ENCODE data around the gene WDR6. TPM values are rescaled to one million over a fixed set of nuclear protein-coding genes. Genes with fewer than 3 reads are reported as not detected.
A peak's percentile ranks its signal among the peaks of the same experiment; 100 is the strongest.

Gene WDR6
- total and polyA plus RNA-seq, 9 of the 15 experiments (the other 6 are each of a cell fraction or from before 2014, with no cell fraction given) = 8.9 to 90.6 (median 44.7) TPM

- TF ChIP-seq, protein P1, sequence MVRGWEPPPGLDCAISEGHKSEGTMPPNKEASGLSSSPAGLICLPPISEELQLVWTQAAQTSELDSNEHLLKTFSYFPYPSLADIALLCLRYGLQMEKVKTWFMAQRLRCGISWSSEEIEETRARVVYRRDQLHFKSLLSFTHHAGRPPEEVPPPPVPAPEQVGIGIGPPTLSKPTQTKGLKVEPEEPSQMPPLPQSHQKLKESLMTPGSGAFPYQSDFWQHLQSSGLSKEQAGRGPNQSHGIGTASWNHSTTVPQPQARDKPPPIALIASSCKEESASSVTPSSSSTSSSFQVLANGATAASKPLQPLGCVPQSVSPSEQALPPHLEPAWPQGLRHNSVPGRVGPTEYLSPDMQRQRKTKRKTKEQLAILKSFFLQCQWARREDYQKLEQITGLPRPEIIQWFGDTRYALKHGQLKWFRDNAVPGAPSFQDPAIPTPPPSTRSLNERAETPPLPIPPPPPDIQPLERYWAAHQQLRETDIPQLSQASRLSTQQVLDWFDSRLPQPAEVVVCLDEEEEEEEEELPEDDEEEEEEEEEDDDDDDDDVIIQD (CRISPR knock-in tag; IDR thresholded peaks at IDR 0.05) = no peak
- no peak for TF ChIP-seq ELF4 (CRISPR knock-in tag; IDR thresholded peaks at IDR 0.05)
- TF ChIP-seq MNT (conservative IDR thresholded peaks at IDR 0.05) = peak in 1 of 2 experiments; percentile 30; a peak in 2 of 4 replicates
- peak; percentile 90 for TF ChIP-seq CREM (IDR thresholded peaks at IDR 0.05; ENCODE audit: low read depth)
- TF ChIP-seq POLR2AphosphoS2 (IDR thresholded peaks at IDR 0.05; ENCODE audit: low read length) = peak; percentile 6; the same call in 1 of the 2 replicates
- no peak for TF ChIP-seq CC2D1A (IDR thresholded peaks at IDR 0.05)
- no peak for TF ChIP-seq RFX1 (IDR thresholded peaks at IDR 0.05)
- no peak for TF ChIP-seq ZNF668 (CRISPR knock-in tag; IDR thresholded peaks at IDR 0.05)
- TF ChIP-seq C11orf30 (IDR thresholded peaks at IDR 0.05; ENCODE audit: low read depth) = peak; percentile 90
- no peak for TF ChIP-seq NR4A1 (CRISPR knock-in tag; IDR thresholded peaks at IDR 0.05)
- no peak for TF ChIP-seq NR4A1 (tag; IDR thresholded peaks at IDR 0.05)
- no peak for TF ChIP-seq CBX5 (IDR thresholded peaks at IDR 0.05; ENCODE audit: borderline replicate concordance, low read depth)
- no peak for TF ChIP-seq NCOA6 (IDR thresholded peaks at IDR 0.05)
- TF ChIP-seq RBM34 (IDR thresholded peaks at IDR 0.05; ENCODE audit: borderline replicate concordance, insufficient read depth, low read length) = 0 out of 2 replicates have a peak, but pooled peaks have one; percentile 28
- TF ChIP-seq, protein P2, sequence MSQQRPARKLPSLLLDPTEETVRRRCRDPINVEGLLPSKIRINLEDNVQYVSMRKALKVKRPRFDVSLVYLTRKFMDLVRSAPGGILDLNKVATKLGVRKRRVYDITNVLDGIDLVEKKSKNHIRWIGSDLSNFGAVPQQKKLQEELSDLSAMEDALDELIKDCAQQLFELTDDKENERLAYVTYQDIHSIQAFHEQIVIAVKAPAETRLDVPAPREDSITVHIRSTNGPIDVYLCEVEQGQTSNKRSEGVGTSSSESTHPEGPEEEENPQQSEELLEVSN (IDR thresholded peaks at IDR 0.05; ENCODE audit: borderline replicate concordance in 1 of 2, extremely low read depth in 1 of 2, insufficient read depth in 1 of 2, insufficient read length in 1 of 2, low read depth in 1 of 2, low read length in 1 of 2, poor library complexity in 1 of 2, severe bottlenecking in 1 of 2) = peak; percentile 51 to 54
- peak; percentile 37; the same call in 1 of the 2 replicates for TF ChIP-seq L3MBTL2 (IDR thresholded peaks at IDR 0.05)
- TF ChIP-seq SMARCE1 (IDR thresholded peaks at IDR 0.05) = no peak
- TF ChIP-seq ID3 (CRISPR knock-in tag; IDR thresholded peaks at IDR 0.05) = no peak
- no peak for TF ChIP-seq ID3 (tag; IDR thresholded peaks at IDR 0.05)
- TF ChIP-seq ZBTB8A (IDR thresholded peaks at IDR 0.05; ENCODE audit: partially characterized antibody) = no peak
- no peak for TF ChIP-seq BMI1 (IDR thresholded peaks at IDR 0.05; ENCODE audit: low read length)
- TF ChIP-seq PCBP1 (IDR thresholded peaks at IDR 0.05; ENCODE audit: low read depth, low read length, poor library complexity, severe bottlenecking) = no peak
These were observed 14.9 kb downstream of the WDR6 start, which contains the start of gene NDUFAF3 (continued) for GRCh38 chr3:49021813-49022687.
